GM21576 (cell line): ENCODE measurements around the gene TCERG1L.

ENCODE experiments used
- ATAC-seq: cut with Tn5 transposase; IDR thresholded peaks from one replicate; pipeline ENCODE4 v1.9.1; 2021; ENCODE audit warnings: mild to moderate bottlenecking, moderate library complexity; ENCODE audit not compliant: unreplicated experiment

The TCERG1L gene

GRCh38 chr10:131211965-131212619 lies 99.4 kb downstream of the TCERG1L start:
- no peak for ATAC-seq

GRCh38 chr10:131211559-131211958 lies 100.0 kb downstream of the TCERG1L start:
- no peak for ATAC-seq

GRCh38 chr10:131211146-131211545 lies 100.4 kb downstream of the TCERG1L start:
- ATAC-seq: no peak

- no peak for ATAC-seq
Measured at GRCh38 chr10:131210181-131210580, 101.3 kb downstream of the TCERG1L start.

- ATAC-seq: no peak
Measured at GRCh38 chr10:131207584-131208532, 103.7 kb downstream of the TCERG1L start.

- ATAC-seq: no peak
Measured at GRCh38 chr10:131207176-131207575, 104.3 kb downstream of the TCERG1L start.

GRCh38 chr10:131206111-131206995 lies 105.2 kb downstream of the TCERG1L start:
- ATAC-seq: no peak

- ATAC-seq: no peak
Measured at GRCh38 chr10:131205556-131205955, 106.0 kb downstream of the TCERG1L start.

GRCh38 chr10:131204406-131205152 lies 106.9 kb downstream of the TCERG1L start:
- no peak for ATAC-seq

- no peak for ATAC-seq
Measured at GRCh38 chr10:131203456-131204357, 107.8 kb downstream of the TCERG1L start.

GRCh38 chr10:131202990-131203389 lies 108.5 kb downstream of the TCERG1L start:
- no peak for ATAC-seq

GRCh38 chr10:131201741-131202515 lies 109.6 kb downstream of the TCERG1L start:
- no peak for ATAC-seq

GRCh38 chr10:131200856-131201470 lies 110.6 kb downstream of the TCERG1L start:
- no peak for ATAC-seq

GRCh38 chr10:131199646-131200045 lies 111.9 kb downstream of the TCERG1L start:
- ATAC-seq: no peak

GRCh38 chr10:131198843-131199242 lies 112.7 kb downstream of the TCERG1L start:
- ATAC-seq: no peak

GRCh38 chr10:131198401-131198800 lies 113.1 kb downstream of the TCERG1L start:
- ATAC-seq: no peak

GRCh38 chr10:131196176-131196885 lies 115.2 kb downstream of the TCERG1L start:
- ATAC-seq: no peak
